SK-N-SH (cell line): ENCODE measurements around the gene TAF1L. TPM values are rescaled to one million over a fixed set of nuclear protein-coding genes. Genes with fewer than 3 reads are reported as not detected.

Source experiments
- CTCF ChIA-PET: fragments of 300-600, 350-600 bp; formaldehyde crosslinking; extraction: SDS; loops from one replicate; lab custom pipeline; 2021; lab: Yijun Ruan, JAX
- POLR2A ChIA-PET: fragments of 350-600 bp; sonication (Branson Sonifier 250); formaldehyde crosslinking; extraction: SDS; loops from one replicate; lab custom pipeline; 2020; ENCODE audit warnings: antibody characterized with exemption, inconsistent platforms; lab: Yijun Ruan, JAX
- DNase-seq: peaks from one replicate; pipeline ENCODE4 v3.0.0; 2012
- H2AFZ ChIP-seq: fragments of 200-600 bp; sonication (generic); 2 replicates; pipeline ENCODE4 v1.8.1; 2016; ENCODE audit warnings: antibody characterized with exemption, mild to moderate bottlenecking, low read depth
- H3F3A ChIP-seq: fragments of 200-600 bp; sonication (generic); replicated peaks from 2 replicates; pipeline ENCODE3; 2016; ENCODE audit warnings: antibody characterized with exemption, mild to moderate bottlenecking; ENCODE audit not compliant: insufficient read depth
- H3K27ac ChIP-seq, 2 experiments: fragments of 200-500 bp in 1 of 2; fragments of 200-600 bp in 1 of 2; sonication (Bioruptor generic) in 1 of 2; sonication (generic), shearing (Covaris generic) in 1 of 2; 2 replicates each; pipeline versions ENCODE4 v1.5.1 to v1.6.1; 2014 to 2016; ENCODE audit warnings: low read depth in 2 of 2, inconsistent platforms in 1 of 2, low read length in 1 of 2, mild to moderate bottlenecking in 1 of 2, mixed read lengths in 1 of 2
- H3K27me3 ChIP-seq: fragments of 200-600 bp; sonication (generic), shearing (Covaris generic); 2 replicates; pipeline ENCODE4 v1.6.1; 2016; ENCODE audit warnings: mixed run types; ENCODE audit not compliant: insufficient read depth
- H3K36me3 ChIP-seq, 2 experiments: fragments of 200-500 bp in 1 of 2; fragments of 200-600 bp in 1 of 2; sonication (Bioruptor generic) in 1 of 2; sonication (generic) in 1 of 2; replicated peaks in 1 of 2; 2 replicates each; pipeline versions ENCODE3 to v1.5.1; 2014 to 2016; ENCODE audit warnings: low read length in 1 of 2, mild to moderate bottlenecking in 1 of 2; ENCODE audit not compliant: insufficient read depth in 2 of 2, control insufficient read depth in 1 of 2
- H3K4me1 ChIP-seq, 2 experiments: fragments of 200-500 bp in 1 of 2; fragments of 200-600 bp in 1 of 2; sonication (Bioruptor generic) in 1 of 2; sonication (generic), shearing (Covaris generic) in 1 of 2; 2 replicates each; pipeline versions ENCODE4 v1.5.1 to v1.6.1; 2014 to 2016; ENCODE audit warnings: low read depth in 1 of 2, low read length in 1 of 2, mixed run types in 1 of 2; ENCODE audit not compliant: insufficient read depth in 2 of 2, control insufficient read depth in 1 of 2
- H3K4me2 ChIP-seq: fragments of 200-600 bp; sonication (generic), shearing (Covaris generic); 2 replicates; pipeline ENCODE4 v1.6.1; 2017; ENCODE audit warnings: mixed run types
- H3K4me3 ChIP-seq, 2 experiments: fragments of 200-500 bp in 1 of 2; fragments of 200-600 bp in 1 of 2; sonication (Bioruptor generic) in 1 of 2; sonication (generic), shearing (Covaris generic) in 1 of 2; 2 replicates each; pipeline versions ENCODE4 v1.5.1 to v1.8.1; 2014 to 2016; ENCODE audit warnings: low read depth in 2 of 2, inconsistent platforms in 1 of 2, low read length in 1 of 2, mild to moderate bottlenecking in 1 of 2, mixed read lengths in 1 of 2, moderate library complexity in 1 of 2
- H3K79me2 ChIP-seq: fragments of 200-600 bp; sonication (generic); 2 replicates; pipeline ENCODE4 v1.8.1; 2017; ENCODE audit warnings: mild to moderate bottlenecking; ENCODE audit not compliant: insufficient read depth
- H3K9ac ChIP-seq: fragments of 200-600 bp; sonication (generic); 2 replicates; pipeline ENCODE4 v1.6.1; 2017; ENCODE audit warnings: mixed run types
- H3K9me2 ChIP-seq: fragments of 200-600 bp; sonication (generic); 2 replicates; pipeline ENCODE4 v1.6.1; 2017; ENCODE audit warnings: mixed run types
- H3K9me3 ChIP-seq: fragments of 200-600 bp; sonication (generic); 2 replicates; pipeline ENCODE4 v1.6.1; 2017; ENCODE audit warnings: mixed run types, mild to moderate bottlenecking, moderate library complexity
- H4K20me1 ChIP-seq: fragments of 200-600 bp; sonication (generic); 2 replicates; pipeline ENCODE4 v1.6.1; 2017; ENCODE audit warnings: mild to moderate bottlenecking, mixed run types; ENCODE audit not compliant: insufficient read depth
- CHD2 ChIP-seq: fragments of 150-350 bp; IDR thresholded peaks from 2 replicates; pipeline ENCODE4 v1.6.1; 2018; ENCODE audit warnings: low read length; ENCODE audit not compliant: partially characterized antibody
- ELF1 ChIP-seq: IDR thresholded peaks from 2 replicates; pipeline ENCODE4 v1.4.0; 2012
- FOSL2 ChIP-seq: IDR thresholded peaks from 2 replicates; pipeline ENCODE4 v1.4.0; 2012; ENCODE audit warnings: low read depth, mild to moderate bottlenecking, moderate library complexity, borderline replicate concordance
- FOXM1 ChIP-seq: IDR thresholded peaks from 2 replicates; pipeline ENCODE4 v1.4.0; 2012; ENCODE audit warnings: low read depth, mild to moderate bottlenecking
- GATA2 ChIP-seq: sonication (generic); formaldehyde crosslinking; IDR thresholded peaks from 2 replicates; pipeline ENCODE4 v1.5.0; 2020; ENCODE audit warnings: mild to moderate bottlenecking, missing genetic modification reagents
- JUND ChIP-seq: IDR thresholded peaks from 2 replicates; pipeline ENCODE4 v1.4.0; 2012
- MEF2A ChIP-seq: IDR thresholded peaks from 2 replicates; pipeline ENCODE4 v1.4.0; 2012; ENCODE audit warnings: low read depth, borderline replicate concordance
- MXI1 ChIP-seq: IDR thresholded peaks from 2 replicates; pipeline ENCODE4 v1.6.1; 2012; ENCODE audit warnings: mild to moderate bottlenecking, low read depth, low read length, improper control_type of control experiment
- NFIC ChIP-seq: IDR thresholded peaks from 2 replicates; pipeline ENCODE4 v1.4.0; 2012; ENCODE audit warnings: borderline replicate concordance
- POLR2AphosphoS5 ChIP-seq: IDR thresholded peaks from 2 replicates; pipeline ENCODE4 v1.6.1; 2012; ENCODE audit warnings: low read depth, low read length
- RAD21 ChIP-seq: IDR thresholded peaks from 2 replicates; pipeline ENCODE4 v1.6.1; 2012; ENCODE audit warnings: mild to moderate bottlenecking, low read length
- RCOR1 ChIP-seq: fragments of 150-350 bp; IDR thresholded peaks from 2 replicates; pipeline ENCODE4 v1.6.1; 2017; ENCODE audit warnings: antibody characterized with exemption, low read length
- SMC3 ChIP-seq: IDR thresholded peaks from 2 replicates; pipeline ENCODE4 v1.6.1; 2012; ENCODE audit warnings: low read depth, low read length, improper control_type of control experiment
- TAF1 ChIP-seq: IDR thresholded peaks from 2 replicates; pipeline ENCODE4 v1.6.1; 2012; ENCODE audit warnings: low read depth, mild to moderate bottlenecking, low read length, moderate library complexity, borderline replicate concordance
- TCF12 ChIP-seq: IDR thresholded peaks from 2 replicates; pipeline ENCODE4 v1.4.0; 2012
- TEAD4 ChIP-seq: IDR thresholded peaks from 2 replicates; pipeline ENCODE4 v1.4.0; 2012; ENCODE audit warnings: mild to moderate bottlenecking, borderline replicate concordance; ENCODE audit not compliant: insufficient read depth
- YY1 ChIP-seq: IDR thresholded peaks from 2 replicates; pipeline ENCODE4 v1.4.0; 2012; ENCODE audit warnings: low read depth, mild to moderate bottlenecking
- WGBS: methylation state at CpG from one replicate; pipeline ENCODE4 v1.1.6; 2017; ENCODE audit warnings: low lambda C conversion rate; 5-methylcytosine and 5-hydroxymethylcytosine counted together
- polyA plus RNA-seq, 3 experiments: library from polyadenylated mRNA; depleted of rRNA; stranded (reverse); fragments of >200 nt; gene quantifications; 2 replicates each; pipeline ENCODE4 v1.2.3, GENCODE V29; 2012
- TF ChIP-seq, protein P1 (sequence below): IDR thresholded peaks from 2 replicates; pipeline ENCODE4 v1.4.0; 2012; ENCODE audit warnings: low read depth, borderline replicate concordance
- TF ChIP-seq, protein P2 (sequence below): IDR thresholded peaks from 2 replicates; pipeline ENCODE4 v1.4.0; 2012; ENCODE audit warnings: low read depth
- TF ChIP-seq, protein P3 (sequence below): fragments of 150-350 bp; IDR thresholded peaks from 2 replicates; pipeline ENCODE4 v1.6.1; 2017; ENCODE audit warnings: antibody characterized with exemption, low read length, low read depth, borderline replicate concordance
- TF ChIP-seq, protein P4 (sequence below): fragments of 200-600 bp; sonication (generic); IDR thresholded peaks from 2 replicates; pipeline ENCODE4 v1.6.1; 2017; ENCODE audit warnings: antibody characterized with exemption, mild to moderate bottlenecking, moderate library complexity
- TF ChIP-seq, protein P5 (sequence below): IDR thresholded peaks from 2 replicates; pipeline ENCODE4; 2012
- TF ChIP-seq, protein P6 (sequence below): IDR thresholded peaks from 2 replicates; pipeline ENCODE4 v1.4.0; 2012; ENCODE audit warnings: low read depth, borderline replicate concordance

Gene TAF1L
- polyA plus RNA-seq, 1 of the 3 experiments (the other 2 are of a cell fraction) = not detected

DNA sequence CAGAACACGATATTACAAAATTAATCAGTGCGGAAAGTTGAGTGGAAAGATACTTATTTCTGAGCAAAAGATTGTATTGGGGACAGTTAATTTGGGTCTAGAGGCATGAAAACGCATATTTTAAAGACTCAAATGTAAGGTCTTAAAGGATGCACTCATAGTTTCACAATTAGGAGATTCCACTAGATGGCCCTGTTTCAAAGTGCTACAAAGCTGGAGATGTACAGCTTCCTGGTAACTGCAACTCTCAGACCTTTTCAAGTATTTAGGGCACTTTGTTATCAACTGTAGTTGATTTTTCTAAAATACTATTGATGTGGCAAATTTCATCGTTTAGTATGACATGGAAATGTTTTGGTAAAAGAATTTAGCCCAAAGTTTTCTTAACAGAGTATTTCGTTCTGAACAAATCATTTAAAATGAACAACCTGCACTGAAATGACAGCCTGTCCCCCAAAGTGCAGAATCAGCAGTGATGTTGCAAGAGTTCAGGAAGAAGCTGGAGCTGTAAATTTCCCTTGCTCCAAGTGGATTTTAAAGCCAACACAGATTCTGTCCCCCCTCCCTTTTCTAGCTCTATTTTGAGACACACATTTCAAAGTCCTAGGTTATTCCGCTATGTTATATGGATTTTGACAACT lies 46.3 kb downstream of the TAF1L start:
- H2AFZ ChIP-seq = no peak overlapping the region
- H3K4me2 ChIP-seq = no peak overlapping the region
- no peaks in the 10 kb centered on the region for H4K20me1 ChIP-seq
- no peak overlapping the region for H3K9ac ChIP-seq
- POLR2A ChIA-PET = no interaction called here
- WGBS = 39% methylated on average over 6 of the region's 6 CpGs
- no peak overlapping the region for H3K27ac ChIP-seq
- no peaks in the 10 kb centered on the region for H3K9me2 ChIP-seq
- peak; percentile 58 for DNase-seq
- H3K4me3 ChIP-seq = no peak overlapping the region
- TF ChIP-seq, protein P1, sequence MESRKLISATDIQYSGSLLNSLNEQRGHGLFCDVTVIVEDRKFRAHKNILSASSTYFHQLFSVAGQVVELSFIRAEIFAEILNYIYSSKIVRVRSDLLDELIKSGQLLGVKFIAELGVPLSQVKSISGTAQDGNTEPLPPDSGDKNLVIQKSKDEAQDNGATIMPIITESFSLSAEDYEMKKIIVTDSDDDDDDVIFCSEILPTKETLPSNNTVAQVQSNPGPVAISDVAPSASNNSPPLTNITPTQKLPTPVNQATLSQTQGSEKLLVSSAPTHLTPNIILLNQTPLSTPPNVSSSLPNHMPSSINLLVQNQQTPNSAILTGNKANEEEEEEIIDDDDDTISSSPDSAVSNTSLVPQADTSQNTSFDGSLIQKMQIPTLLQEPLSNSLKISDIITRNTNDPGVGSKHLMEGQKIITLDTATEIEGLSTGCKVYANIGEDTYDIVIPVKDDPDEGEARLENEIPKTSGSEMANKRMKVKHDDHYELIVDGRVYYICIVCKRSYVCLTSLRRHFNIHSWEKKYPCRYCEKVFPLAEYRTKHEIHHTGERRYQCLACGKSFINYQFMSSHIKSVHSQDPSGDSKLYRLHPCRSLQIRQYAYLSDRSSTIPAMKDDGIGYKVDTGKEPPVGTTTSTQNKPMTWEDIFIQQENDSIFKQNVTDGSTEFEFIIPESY = no peak
- TF ChIP-seq ELF1 (0 out of 2 replicates have a peak, but pooled peaks have one; percentile 16), SMC3 (peak; percentile 72), CHD2 (no peak), RCOR1 (no peak), GATA2 (CRISPR knock-in tag) (no peak), NFIC (no peak), TEAD4 (no peak), YY1 (no peak), FOSL2 (no peak), POLR2AphosphoS5 (no peak), MEF2A (no peak), FOXM1 (no peak), TCF12 (no peak), MXI1 (no peak), TAF1 (no peak), JUND (no peak), RAD21 (peak; percentile 83)
- TF ChIP-seq, protein P2, sequence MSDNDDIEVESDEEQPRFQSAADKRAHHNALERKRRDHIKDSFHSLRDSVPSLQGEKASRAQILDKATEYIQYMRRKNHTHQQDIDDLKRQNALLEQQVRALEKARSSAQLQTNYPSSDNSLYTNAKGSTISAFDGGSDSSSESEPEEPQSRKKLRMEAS = no peak
- TF ChIP-seq, protein P3, sequence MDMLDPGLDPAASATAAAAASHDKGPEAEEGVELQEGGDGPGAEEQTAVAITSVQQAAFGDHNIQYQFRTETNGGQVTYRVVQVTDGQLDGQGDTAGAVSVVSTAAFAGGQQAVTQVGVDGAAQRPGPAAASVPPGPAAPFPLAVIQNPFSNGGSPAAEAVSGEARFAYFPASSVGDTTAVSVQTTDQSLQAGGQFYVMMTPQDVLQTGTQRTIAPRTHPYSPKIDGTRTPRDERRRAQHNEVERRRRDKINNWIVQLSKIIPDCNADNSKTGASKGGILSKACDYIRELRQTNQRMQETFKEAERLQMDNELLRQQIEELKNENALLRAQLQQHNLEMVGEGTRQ = no peak
- TF ChIP-seq, protein P4, sequence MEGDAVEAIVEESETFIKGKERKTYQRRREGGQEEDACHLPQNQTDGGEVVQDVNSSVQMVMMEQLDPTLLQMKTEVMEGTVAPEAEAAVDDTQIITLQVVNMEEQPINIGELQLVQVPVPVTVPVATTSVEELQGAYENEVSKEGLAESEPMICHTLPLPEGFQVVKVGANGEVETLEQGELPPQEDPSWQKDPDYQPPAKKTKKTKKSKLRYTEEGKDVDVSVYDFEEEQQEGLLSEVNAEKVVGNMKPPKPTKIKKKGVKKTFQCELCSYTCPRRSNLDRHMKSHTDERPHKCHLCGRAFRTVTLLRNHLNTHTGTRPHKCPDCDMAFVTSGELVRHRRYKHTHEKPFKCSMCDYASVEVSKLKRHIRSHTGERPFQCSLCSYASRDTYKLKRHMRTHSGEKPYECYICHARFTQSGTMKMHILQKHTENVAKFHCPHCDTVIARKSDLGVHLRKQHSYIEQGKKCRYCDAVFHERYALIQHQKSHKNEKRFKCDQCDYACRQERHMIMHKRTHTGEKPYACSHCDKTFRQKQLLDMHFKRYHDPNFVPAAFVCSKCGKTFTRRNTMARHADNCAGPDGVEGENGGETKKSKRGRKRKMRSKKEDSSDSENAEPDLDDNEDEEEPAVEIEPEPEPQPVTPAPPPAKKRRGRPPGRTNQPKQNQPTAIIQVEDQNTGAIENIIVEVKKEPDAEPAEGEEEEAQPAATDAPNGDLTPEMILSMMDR = peak; percentile 65
- TF ChIP-seq, protein P5, sequence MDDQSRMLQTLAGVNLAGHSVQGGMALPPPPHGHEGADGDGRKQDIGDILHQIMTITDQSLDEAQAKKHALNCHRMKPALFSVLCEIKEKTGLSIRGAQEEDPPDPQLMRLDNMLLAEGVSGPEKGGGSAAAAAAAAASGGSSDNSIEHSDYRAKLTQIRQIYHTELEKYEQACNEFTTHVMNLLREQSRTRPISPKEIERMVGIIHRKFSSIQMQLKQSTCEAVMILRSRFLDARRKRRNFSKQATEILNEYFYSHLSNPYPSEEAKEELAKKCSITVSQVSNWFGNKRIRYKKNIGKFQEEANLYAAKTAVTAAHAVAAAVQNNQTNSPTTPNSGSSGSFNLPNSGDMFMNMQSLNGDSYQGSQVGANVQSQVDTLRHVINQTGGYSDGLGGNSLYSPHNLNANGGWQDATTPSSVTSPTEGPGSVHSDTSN = no peak
- TF ChIP-seq, protein P6, sequence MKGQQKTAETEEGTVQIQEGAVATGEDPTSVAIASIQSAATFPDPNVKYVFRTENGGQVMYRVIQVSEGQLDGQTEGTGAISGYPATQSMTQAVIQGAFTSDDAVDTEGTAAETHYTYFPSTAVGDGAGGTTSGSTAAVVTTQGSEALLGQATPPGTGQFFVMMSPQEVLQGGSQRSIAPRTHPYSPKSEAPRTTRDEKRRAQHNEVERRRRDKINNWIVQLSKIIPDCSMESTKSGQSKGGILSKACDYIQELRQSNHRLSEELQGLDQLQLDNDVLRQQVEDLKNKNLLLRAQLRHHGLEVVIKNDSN = no peak
- TF ChIP-seq, all 33 proteins: peak for 4
- Histone ChIP-seq H3K36me3 (no peaks in the 10 kb centered on the region), H3F3A (no peaks in the 10 kb centered on the region), H3K4me1 (peaks cover 0 to 3% of the 10 kb centered on the region in 2 experiments; a peak in 1 of 4 replicates), H3K79me2 (no peaks in the 10 kb centered on the region), H3K9me3 (no peaks in the 10 kb centered on the region), H3K27me3 (no peaks in the 10 kb centered on the region)
- CTCF ChIA-PET = interaction anchor here (0.5 to 20.6 kb wide), 35 partner anchors 8 to 437 kb away, joined by 3 to 620 read pairs (median 4); partner anchors contain the start of genes NDUFB6, RIGI, TAF1L and TMEM215
